Activated naive CD8-positive, alpha-beta T cell treated with anti-CD3 and anti-CD28 coated beads for 36 hours (primary cell): ENCODE measurements around the gene TMPRSS6. TPM values are rescaled to one million over a fixed set of nuclear protein-coding genes. Genes with fewer than 3 reads are reported as not detected.
A peak's percentile ranks its signal among the peaks of the same experiment; 100 is the strongest.

Experiments
- DNase-seq: peaks from one replicate; pipeline ENCODE4 v3.0.0; 2021
- H3K27ac Mint-ChIP-seq: one replicate; pipeline ENCODE4 v1.8.0; 2022; ENCODE audit warnings: mild to moderate bottlenecking, moderate library complexity, mixed read lengths
- H3K27me3 Mint-ChIP-seq: one replicate; pipeline ENCODE4 v1.8.0; 2022; ENCODE audit warnings: mild to moderate bottlenecking, mixed read lengths
- H3K36me3 Mint-ChIP-seq: one replicate; pipeline ENCODE4 v1.8.0; 2021; ENCODE audit warnings: mild to moderate bottlenecking, mixed read lengths
- H3K4me1 Mint-ChIP-seq: one replicate; pipeline ENCODE4 v1.8.0; 2021; ENCODE audit warnings: mixed read lengths
- H3K4me3 Mint-ChIP-seq: one replicate; pipeline ENCODE4 v1.8.0; 2022; ENCODE audit warnings: mild to moderate bottlenecking, moderate library complexity, mixed read lengths
- H3K9me3 Mint-ChIP-seq: one replicate; pipeline ENCODE4 v1.8.0; 2022; ENCODE audit warnings: mixed read lengths
- total RNA-seq, 2 experiments: library from RNA; stranded (reverse); gene quantifications; one replicate each; pipeline ENCODE4 v1.2.3, GENCODE V29; 2021

The TMPRSS6 gene
- total RNA-seq, 2 experiments from 2014 or later, result 1.8 to 2.0 TPM

GRCh38 chr22:37022483-37023337 is 86.8 kb downstream of the TMPRSS6 start:
- no peak for DNase-seq
- Mint-ChIP-seq H3K27ac (no peak overlapping the region), H3K27me3 (peaks cover 28% of the 10 kb centered on the region), H3K36me3 (no peaks in the 10 kb centered on the region), H3K9me3 (no peaks in the 10 kb centered on the region), H3K4me3 (no peak overlapping the region), H3K4me1 (peaks cover 4% of the 10 kb centered on the region)

- Mint-ChIP-seq H3K36me3 (no peaks in the 10 kb centered on the region), H3K27ac (no peak overlapping the region), H3K27me3 (peaks cover 28% of the 10 kb centered on the region), H3K9me3 (no peaks in the 10 kb centered on the region), H3K4me1 (peaks cover 4% of the 10 kb centered on the region), H3K4me3 (no peak overlapping the region)
- peak; percentile 51 for DNase-seq
Observed at GRCh38 chr22:37021710-37022482, 87.6 kb downstream of the TMPRSS6 start.

- H3K36me3 Mint-ChIP-seq, result no peaks in the 10 kb centered on the region
- H3K27ac Mint-ChIP-seq, result no peak overlapping the region
- peak overlapping the region; percentile 18 for H3K4me3 Mint-ChIP-seq
- H3K4me1 Mint-ChIP-seq, result peaks cover 4% of the 10 kb centered on the region
- H3K27me3 Mint-ChIP-seq, result peaks cover 32% of the 10 kb centered on the region
- no peak for DNase-seq
- H3K9me3 Mint-ChIP-seq, result no peaks in the 10 kb centered on the region
Observed at GRCh38 chr22:37021041-37021440, 88.5 kb downstream of the TMPRSS6 start.

DNA sequence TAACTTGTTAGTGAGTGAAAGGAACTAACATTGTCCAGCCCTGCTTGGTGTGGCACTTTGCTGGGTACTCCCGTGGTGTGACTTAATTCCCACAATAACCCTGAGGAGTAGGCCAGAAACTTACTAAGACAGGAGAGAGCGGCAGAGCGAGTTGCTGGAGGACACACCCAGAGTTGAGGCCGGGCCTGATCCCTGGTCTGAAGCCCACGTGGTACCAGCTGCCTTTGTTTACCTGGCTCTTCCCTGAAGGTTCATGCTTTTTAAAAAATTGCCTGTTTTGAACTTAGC is 89.4 kb downstream of the TMPRSS6 start:
- H3K9me3 Mint-ChIP-seq, result no peaks in the 10 kb centered on the region
- H3K27ac Mint-ChIP-seq, result peak overlapping the region; percentile 38
- no peak for DNase-seq
- H3K4me1 Mint-ChIP-seq, result peaks cover 4% of the 10 kb centered on the region
- H3K4me3 Mint-ChIP-seq, result peak overlapping the region; percentile 83
- no peaks in the 10 kb centered on the region for H3K36me3 Mint-ChIP-seq
- peaks cover 35% of the 10 kb centered on the region for H3K27me3 Mint-ChIP-seq

DNA sequence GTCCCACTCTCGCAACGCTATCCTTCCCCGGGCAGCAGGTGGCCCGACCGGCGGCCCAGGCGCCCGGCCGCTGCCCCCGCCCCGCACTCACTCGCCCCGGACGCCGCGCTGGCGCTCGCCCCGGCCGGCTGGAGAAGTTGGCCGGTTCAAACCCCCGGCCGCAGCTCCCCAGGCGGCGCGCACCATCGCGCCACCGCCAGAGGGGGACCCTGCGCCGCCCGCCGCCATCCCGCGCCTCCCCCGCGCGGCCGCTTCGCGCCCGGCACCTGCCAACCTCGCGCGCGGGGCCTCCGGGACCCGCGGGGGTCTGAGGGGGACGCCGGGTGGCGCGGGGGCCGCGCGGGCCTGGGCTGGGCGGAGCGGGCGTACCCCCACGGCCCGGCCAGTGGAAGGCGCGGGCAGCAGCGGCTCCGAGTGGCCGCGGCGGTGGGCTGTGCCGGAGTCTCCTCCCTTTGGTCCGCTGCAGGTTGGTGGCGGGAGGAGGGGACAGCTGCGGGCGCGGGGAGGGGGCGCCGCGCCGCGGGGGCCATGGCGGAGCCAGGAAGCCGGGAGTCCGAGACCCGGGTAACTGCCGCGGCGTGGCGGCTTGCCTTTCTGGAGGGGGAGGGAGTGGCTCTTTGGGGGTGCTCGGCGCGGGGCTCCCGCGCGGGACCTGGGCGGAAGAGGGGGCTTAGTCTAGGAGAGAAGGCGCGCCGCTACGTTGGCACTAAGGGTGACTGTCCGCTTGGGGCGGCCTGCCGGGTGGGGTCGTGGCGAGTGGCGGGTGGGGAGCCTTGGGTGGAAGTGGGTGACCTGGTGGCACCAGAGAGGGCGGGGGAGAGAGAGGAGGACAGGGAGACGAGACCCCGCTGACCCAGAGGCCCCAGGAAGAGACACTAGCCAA is 90.0 kb downstream of the TMPRSS6 start, which contains the start of the genes MPST and TST:
Gene MPST, plus strand, starts transcription at position 434 of the 883 bp plus-strand sequence. Its CDS starts 95 bp downstream, at position 529.
Gene TST, minus strand, starts transcription at position 139 of the 883 bp plus-strand sequence. CDS start 715 bp downstream, outside the sequence.
- Mint-ChIP-seq H3K36me3 (no peaks in the 10 kb centered on the region), H3K27ac (peak within 1 kb of the TSS; percentile 38), H3K4me1 (peaks cover 4% of the 10 kb centered on the region), H3K27me3 (peaks cover 35% of the 10 kb centered on the region), H3K4me3 (peak within 1 kb of the TSS; percentile 83), H3K9me3 (no peaks in the 10 kb centered on the region)
- peak; percentile 54 for DNase-seq

GRCh38 chr22:37018815-37019308 is 90.7 kb downstream of the TMPRSS6 start:
- peak overlapping the region; percentile 63 for H3K4me3 Mint-ChIP-seq
- no peak overlapping the region for H3K27ac Mint-ChIP-seq
- H3K36me3 Mint-ChIP-seq, result no peaks in the 10 kb centered on the region
- peaks cover 35% of the 10 kb centered on the region for H3K27me3 Mint-ChIP-seq
- H3K9me3 Mint-ChIP-seq, result no peaks in the 10 kb centered on the region
- DNase-seq, result no peak
- H3K4me1 Mint-ChIP-seq, result peaks cover 4% of the 10 kb centered on the region

DNA sequence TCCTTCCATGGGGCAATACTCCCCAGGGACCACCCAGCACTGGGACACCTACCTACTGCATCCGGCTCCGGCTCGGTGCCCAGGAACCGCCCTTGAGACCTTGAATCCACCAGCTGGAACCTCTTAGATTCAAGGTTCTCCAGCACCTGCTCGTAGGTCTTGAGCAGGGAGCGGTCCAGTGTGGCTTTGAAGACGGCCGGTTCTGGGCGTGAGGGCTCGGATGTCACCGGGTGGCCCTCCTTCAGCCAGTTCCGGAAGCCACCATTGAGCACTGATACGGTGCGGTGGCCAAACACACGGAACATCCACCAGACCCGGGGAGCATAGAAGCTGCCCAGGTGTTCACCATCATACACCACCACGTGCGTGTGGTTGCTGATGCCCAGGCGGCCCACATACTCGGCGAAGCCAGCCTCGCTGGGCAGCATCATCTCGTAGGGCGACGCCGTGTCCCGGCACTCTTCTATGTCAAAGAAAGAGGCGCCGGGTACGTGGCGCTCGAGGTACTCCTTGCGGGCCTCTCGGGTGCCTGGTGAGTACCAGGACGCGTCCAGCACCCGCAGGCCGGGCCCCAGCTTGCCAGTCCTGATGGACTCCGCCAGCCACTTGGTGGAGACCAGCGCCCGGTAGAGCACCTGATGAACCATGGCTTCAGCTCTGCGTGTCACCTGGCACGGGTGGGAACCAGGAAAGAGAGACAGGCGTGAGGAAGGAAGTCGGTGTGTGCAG is 91.3 kb downstream of the TMPRSS6 start:
- Mint-ChIP-seq H3K27ac (no peak overlapping the region), H3K27me3 (peaks cover 35% of the 10 kb centered on the region), H3K4me3 (peak overlapping the region; percentile 63), H3K9me3 (no peaks in the 10 kb centered on the region), H3K36me3 (no peaks in the 10 kb centered on the region), H3K4me1 (peaks cover 4% of the 10 kb centered on the region)
- no peak for DNase-seq

DNA sequence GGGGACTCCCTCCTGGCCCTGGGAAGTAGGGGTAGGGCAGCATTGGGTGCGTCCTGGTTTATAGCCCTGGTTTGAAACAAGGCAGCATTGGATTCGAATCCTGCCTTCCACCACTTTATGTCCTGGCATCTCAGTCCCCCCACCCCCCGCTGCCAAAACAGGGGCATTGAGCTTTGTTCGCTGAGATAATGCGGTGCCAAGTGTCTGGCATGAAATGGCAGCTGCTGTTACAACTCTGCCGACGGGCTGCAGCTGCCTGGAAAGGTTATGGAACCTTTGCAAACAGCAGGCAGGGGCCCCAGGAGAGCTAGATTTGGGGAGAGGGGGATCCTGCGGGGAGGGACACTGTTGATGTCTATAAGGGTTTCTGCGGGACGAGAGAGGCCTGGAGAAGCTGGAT is 92.2 kb downstream of the TMPRSS6 start:
- DNase-seq, result no peak
- Mint-ChIP-seq H3K27ac (no peak overlapping the region), H3K4me1 (peaks cover 4% of the 10 kb centered on the region), H3K4me3 (no peak overlapping the region), H3K27me3 (peaks cover 35% of the 10 kb centered on the region), H3K36me3 (no peaks in the 10 kb centered on the region), H3K9me3 (no peaks in the 10 kb centered on the region)

DNA sequence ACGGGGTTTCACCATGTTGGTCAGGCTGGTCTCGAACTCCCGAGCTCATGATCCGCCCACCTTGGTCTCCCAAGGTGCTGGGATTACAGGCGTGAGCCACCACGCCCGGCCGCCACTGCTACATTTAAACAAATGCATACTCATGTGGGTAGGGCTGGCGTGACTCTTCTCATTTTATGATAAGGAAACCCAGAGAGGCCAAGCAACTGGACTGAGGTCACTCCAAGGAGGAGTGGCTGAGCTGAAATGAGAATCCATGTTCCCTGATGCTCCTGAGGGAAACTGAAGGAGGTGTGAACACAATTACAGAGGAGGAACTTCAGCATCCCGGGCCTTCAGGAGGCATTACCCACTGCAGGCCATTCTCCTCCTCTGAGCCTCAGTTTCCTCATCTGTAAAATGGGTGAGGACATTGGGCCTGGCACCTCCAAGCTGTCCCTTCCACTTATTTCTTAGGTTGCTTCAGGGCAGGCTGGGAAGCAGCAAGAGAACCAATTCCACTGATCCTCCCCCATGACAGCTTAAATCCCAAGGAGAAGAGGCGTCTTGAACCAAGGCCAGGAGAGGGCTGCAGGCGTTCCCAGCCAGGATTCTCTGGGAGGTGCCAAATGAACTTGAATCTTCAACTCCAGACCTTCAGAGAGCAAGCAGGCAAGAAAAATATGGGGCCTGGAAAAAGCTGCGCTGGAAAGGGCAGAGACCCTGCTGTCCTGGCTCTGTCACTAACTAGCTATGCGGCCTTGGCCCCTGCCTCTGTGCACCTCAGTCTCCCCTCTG is 93.2 kb downstream of the TMPRSS6 start:
- H3K4me1 Mint-ChIP-seq, result peaks cover 4% of the 10 kb centered on the region
- DNase-seq, result no peak
- H3K27ac Mint-ChIP-seq, result no peak overlapping the region
- no peak overlapping the region for H3K4me3 Mint-ChIP-seq
- no peaks in the 10 kb centered on the region for H3K9me3 Mint-ChIP-seq
- peaks cover 28% of the 10 kb centered on the region for H3K27me3 Mint-ChIP-seq
- no peaks in the 10 kb centered on the region for H3K36me3 Mint-ChIP-seq

DNA sequence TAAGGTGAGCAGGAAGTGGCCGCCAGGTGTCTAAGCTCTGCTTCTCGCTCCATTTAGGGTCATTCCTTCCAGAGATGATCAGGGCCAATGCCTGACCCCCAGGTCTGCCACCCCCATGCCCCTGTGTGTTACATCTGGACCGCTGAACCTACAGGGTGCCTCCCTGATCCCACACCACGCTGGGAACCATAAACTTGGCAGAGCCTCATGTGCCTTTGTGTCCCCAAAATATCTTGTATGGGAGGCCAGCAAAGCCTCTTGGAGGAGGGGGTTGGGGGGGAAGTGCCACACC is 94.0 kb downstream of the TMPRSS6 start:
- no peak for DNase-seq
- Mint-ChIP-seq H3K4me1 (peaks cover 4% of the 10 kb centered on the region), H3K9me3 (no peaks in the 10 kb centered on the region), H3K4me3 (no peak overlapping the region), H3K27ac (no peak overlapping the region), H3K27me3 (peaks cover 21% of the 10 kb centered on the region), H3K36me3 (no peaks in the 10 kb centered on the region)

Other genes starting within 250 kb of the TMPRSS6 start
- 1 to 10 TPM; 2.3 to 2.5 TPM for gene NCF4, start 248.7 kb downstream of the TMPRSS6 start, total RNA-seq
- under 1 TPM; 0.14 to 0.31 TPM for gene CSF2RB, start 196.1 kb downstream of the TMPRSS6 start, total RNA-seq
- under 1 TPM; 0.68 to 0.80 TPM for gene TST, start 90.3 kb downstream of the TMPRSS6 start, total RNA-seq
- gene MPST, start 90.0 kb downstream of the TMPRSS6 start, total RNA-seq, result 1 to 10 TPM; 5.5 to 5.6 TPM
- 10 to 100 TPM; 22.9 to 25.4 TPM for gene KCTD17, start 58.0 kb downstream of the TMPRSS6 start, total RNA-seq
- 100 to 1,000 TPM; 148 to 149 TPM for gene IL2RB, start 40.2 kb upstream of the TMPRSS6 start, total RNA-seq
- gene C1QTNF6, start 78.5 kb upstream of the TMPRSS6 start, total RNA-seq, result 1 to 10 TPM; 2.7 to 3.2 TPM
- gene SSTR3, start 102.8 kb upstream of the TMPRSS6 start, total RNA-seq, result 1 to 10 TPM; 7.1 to 7.4 TPM
- gene RAC2, start 134.6 kb upstream of the TMPRSS6 start, total RNA-seq, result 100 to 1,000 TPM; 518 to 528 TPM
- gene CYTH4, start 172.8 kb upstream of the TMPRSS6 start, total RNA-seq, result 10 to 100 TPM; 16.6 to 17.3 TPM